ENCODE measurements around the gene TOP3B. TPM values are rescaled to one million over a fixed set of nuclear protein-coding genes. Genes with fewer than 3 reads are reported as not detected.

Gene TOP3B
- total and polyA plus RNA-seq, 9 of the 15 experiments (the other 6 are each of a cell fraction or from before 2014, with no cell fraction given) = 3.0 to 188 (median 112) TPM

DNA sequence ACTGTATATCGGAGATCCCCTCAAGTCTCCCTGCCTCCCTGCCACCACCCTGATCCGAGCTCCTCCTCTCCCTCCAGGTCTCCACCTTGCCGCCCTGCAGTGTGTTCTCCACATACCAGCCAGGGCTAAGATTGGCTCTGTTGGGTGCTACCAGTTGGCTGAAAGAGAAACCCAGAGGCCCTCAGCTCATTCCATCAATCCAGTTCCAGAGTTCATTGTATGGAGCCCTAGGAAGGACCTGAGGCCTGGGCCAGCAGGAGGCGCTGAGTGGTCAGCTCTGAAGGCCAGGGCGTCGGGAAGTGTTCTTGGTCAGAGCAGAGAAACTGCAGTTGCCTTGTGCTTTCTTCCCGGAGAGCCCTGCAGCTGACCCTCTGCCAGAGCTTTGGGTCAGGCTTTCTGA, 2.2 kb upstream of the TOP3B start:
- peak overlapping the region; percentile 88 for H2AFZ ChIP-seq (ENCODE audit: low read depth, low read length)
- H3K9me3 ChIP-seq (replicated peaks; ENCODE audit: control insufficient read depth, insufficient read depth, low read depth, low read length) = no peaks in the 10 kb centered on the region
- BruUV-seq (replicated peaks) = no TSS peak
- peaks cover 19% of the 10 kb centered on the region; the same call in 2 of the 3 replicates for H3K36me3 ChIP-seq (ENCODE audit: control insufficient read depth, insufficient read depth, low read length)
- peak overlapping the region; percentile 4; the same call in 1 of the 2 replicates for H3K4me2 ChIP-seq (ENCODE audit: insufficient read depth, low read length)
- H3K9me1 ChIP-seq (ENCODE audit: control insufficient read depth, insufficient read depth, low read length) = no peaks in the 10 kb centered on the region
- peaks cover 9% of the 10 kb centered on the region; the same call in 1 of the 2 replicates for H4K20me1 ChIP-seq (replicated peaks; ENCODE audit: control insufficient read depth, insufficient read depth, low read length)
- no peak overlapping the region for H3K27ac ChIP-seq (ENCODE audit: extremely low read depth, low read depth, low read length)
- peak overlapping the region in 1 of 2 experiments; percentile 21; a peak in 2 of 4 replicates for H3K9ac ChIP-seq (ENCODE audit: insufficient read depth in 1 of 2, low read depth in 2 of 2, low read length in 2 of 2)
- ChIA-PET POLR2A (interaction anchor here (0.5 to 22.7 kb wide), 26 partner anchors 8 to 1084 kb away, joined by 3 to 382 read pairs (median 4); no protein-coding TSS in a partner anchor), CTCF (ENCODE audit: low intra/inter-chr PET ratio) (interaction anchor here (0.6 to 2.6 kb wide), 5 partner anchors 64 to 272 kb away, joined by 3 to 19 read pairs (median 4); no protein-coding TSS in a partner anchor)
- WGBS (ENCODE audit: insufficient coverage, low coverage, missing lambda C conversion rate) = 30% methylated on average over 7 of the region's 7 CpGs
- H3K4me3 ChIP-seq = no peak overlapping the region
- peaks cover 22 to 33% of the 10 kb centered on the region in 2 experiments; a peak in 4 of 5 replicates for H3K4me1 ChIP-seq (replicated peaks in 1 of 2; ENCODE audit: control insufficient read depth in 2 of 2, insufficient read depth in 2 of 2, low read length in 2 of 2)
- FAIRE-seq (peak; percentile 75), ATAC-seq (peak; percentile 87), DNase-seq (ENCODE audit: extremely low read depth in 1 of 4, low spot score in 3 of 4) (peak; percentile 81 to 98 (median 90))
- peaks cover 30% of the 10 kb centered on the region for H3K79me2 ChIP-seq (ENCODE audit: control insufficient read depth, insufficient read depth, low read length)
- in situ Hi-C loops (cut with MboI) (no loop called here), intact Hi-C loops (cut with micrococcal nuclease) (loop anchor here (1.0 to 5.0 kb wide), 6 partner anchors 44 to 213 kb away; no protein-coding TSS in a partner anchor)
- peaks cover 0 to 8% of the 10 kb centered on the region in 2 experiments; a peak in 3 of 5 replicates for H3K27me3 ChIP-seq (ENCODE audit: control insufficient read depth in 2 of 2, insufficient read depth in 2 of 2, low read length in 2 of 2)
- TF ChIP-seq ETS2 (tag; IDR thresholded peaks at IDR 0.05; ENCODE audit: borderline replicate concordance, poor library complexity, severe bottlenecking) (no peak), RCOR1 (IDR thresholded peaks at IDR 0.05; ENCODE audit: borderline replicate concordance in 1 of 2, low read depth in 2 of 2, low read length in 2 of 2) (peak in 1 of 2 experiments; percentile 92; a peak in 2 of 4 replicates), SMC3 (conservative IDR thresholded peaks at IDR 0.05; ENCODE audit: insufficient read depth, low read depth, low read length) (peak; percentile 97), ZNF76 (CRISPR knock-in tag; IDR thresholded peaks at IDR 0.05; ENCODE audit: borderline replicate concordance) (no peak), IFI16 (CRISPR knock-in tag; IDR thresholded peaks at IDR 0.05) (no peak), HMG20B (CRISPR knock-in tag; IDR thresholded peaks at IDR 0.05) (no peak), EP300 (IDR thresholded peaks at IDR 0.05; ENCODE audit: low read length) (peak; percentile 48), RBM25 (IDR thresholded peaks at IDR 0.05; ENCODE audit: low read depth, low read length, severe bottlenecking) (no peak), STAG1 (CRISPR knock-in tag; IDR thresholded peaks at IDR 0.05; ENCODE audit: borderline replicate concordance) (no peak), SMARCB1 (IDR thresholded peaks at IDR 0.05; ENCODE audit: insufficient read length, low read depth) (no peak), TBL1XR1 (IDR thresholded peaks at IDR 0.05; ENCODE audit: low read length in 2 of 2) (peak; percentile 49 to 75; a peak in 2 of 4 replicates), ZNF778 (CRISPR knock-in tag; IDR thresholded peaks at IDR 0.05) (no peak), NCOA4 (IDR thresholded peaks at IDR 0.05; ENCODE audit: partially characterized antibody) (no peak), FOXP1 (CRISPR knock-in tag; IDR thresholded peaks at IDR 0.05) (no peak), HNRNPUL1 (IDR thresholded peaks at IDR 0.05; ENCODE audit: low read length) (no peak), PHTF2 (CRISPR knock-in tag; IDR thresholded peaks at IDR 0.05) (no peak), CCAR2 (IDR thresholded peaks at IDR 0.05; ENCODE audit: low read depth, low read length) (no peak), CHD2 (IDR thresholded peaks at IDR 0.05; ENCODE audit: low read depth, low read length) (0 out of 2 replicates have a peak, but pooled peaks have one; percentile 11), ZNF696 (CRISPR knock-in tag; conservative IDR thresholded peaks at IDR 0.05) (no peak)
- TF ChIP-seq, protein P1, sequence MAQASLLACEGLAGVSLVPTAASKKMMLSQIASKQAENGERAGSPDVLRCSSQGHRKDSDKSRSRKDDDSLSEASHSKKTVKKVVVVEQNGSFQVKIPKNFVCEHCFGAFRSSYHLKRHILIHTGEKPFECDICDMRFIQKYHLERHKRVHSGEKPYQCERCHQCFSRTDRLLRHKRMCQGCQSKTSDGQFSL (CRISPR knock-in tag; IDR thresholded peaks at IDR 0.05) = no peak
- TF ChIP-seq, protein P1 (tag; IDR thresholded peaks at IDR 0.05) = no peak
